ENCODE data around the gene SLCO1B1.

SLCO1B1 gene

DNA sequence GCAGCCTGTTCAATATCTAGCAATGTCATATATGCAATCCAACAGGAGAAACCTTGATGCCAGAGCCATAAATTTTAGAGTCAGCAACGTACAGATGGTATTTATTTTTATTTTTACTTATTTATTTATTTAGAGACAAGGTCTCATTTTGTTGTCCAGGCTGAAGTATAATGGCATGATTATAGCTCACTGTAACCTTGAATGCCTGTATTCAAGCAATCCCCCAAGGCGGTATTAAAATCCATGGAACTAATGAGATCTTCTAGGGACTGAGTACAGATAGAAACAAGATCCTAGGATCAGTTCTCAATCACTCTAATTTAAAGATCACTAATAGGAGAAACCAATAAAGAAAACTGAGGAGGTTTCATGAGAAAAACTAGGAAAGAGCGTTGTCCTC is 89.3 kb downstream of the SLCO1B1 start:
- DNase-seq (ENCODE audit: low read depth), result no peak

DNA sequence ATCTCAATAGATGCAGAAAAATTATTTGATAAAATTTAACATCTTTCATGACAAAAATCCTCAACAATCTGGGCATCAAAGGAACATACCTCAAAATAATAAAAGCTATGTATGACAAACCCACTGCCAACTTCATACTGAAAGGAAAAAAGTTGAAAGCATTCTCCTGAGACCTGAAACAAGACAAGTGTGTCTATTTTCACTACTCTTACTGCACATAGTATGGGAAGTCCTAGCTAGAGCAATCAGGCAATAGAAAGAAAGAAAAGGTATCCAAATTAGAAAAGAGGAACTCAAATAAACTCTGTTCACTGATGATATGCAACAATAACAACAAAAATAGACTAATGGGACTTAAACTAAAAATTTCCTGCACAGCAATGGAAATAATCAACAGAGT is 90.1 kb downstream of the SLCO1B1 start:
- no peak for DNase-seq (ENCODE audit: low read depth)

GRCh38 chr12:21221778-21222177 is 90.8 kb downstream of the SLCO1B1 start:
- DNase-seq (ENCODE audit: low read depth), result no peak

DNA sequence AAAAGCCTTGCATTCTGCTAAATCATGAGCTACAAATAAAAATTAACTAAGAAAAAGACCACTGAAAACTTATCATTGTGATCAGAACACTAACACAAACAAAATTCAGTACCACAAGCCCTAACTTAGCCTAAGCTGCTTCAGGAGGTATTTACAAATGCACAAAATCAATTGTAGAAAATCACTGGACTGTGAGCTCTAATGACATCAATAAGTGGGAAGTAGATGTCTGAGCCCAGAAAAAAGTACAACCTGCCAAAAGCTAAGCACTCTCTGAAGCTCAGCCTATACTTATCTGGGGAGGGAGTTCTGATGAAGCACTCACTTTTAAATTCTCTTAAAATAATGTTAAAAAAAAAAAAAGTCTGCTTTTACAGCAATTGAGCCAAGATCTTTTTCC is 92.9 kb downstream of the SLCO1B1 start:
- no peak for DNase-seq (ENCODE audit: low read depth)

- DNase-seq (ENCODE audit: low read depth), result no peak
Measured at GRCh38 chr12:21234395-21234794, 103.4 kb downstream of the SLCO1B1 start.

DNA sequence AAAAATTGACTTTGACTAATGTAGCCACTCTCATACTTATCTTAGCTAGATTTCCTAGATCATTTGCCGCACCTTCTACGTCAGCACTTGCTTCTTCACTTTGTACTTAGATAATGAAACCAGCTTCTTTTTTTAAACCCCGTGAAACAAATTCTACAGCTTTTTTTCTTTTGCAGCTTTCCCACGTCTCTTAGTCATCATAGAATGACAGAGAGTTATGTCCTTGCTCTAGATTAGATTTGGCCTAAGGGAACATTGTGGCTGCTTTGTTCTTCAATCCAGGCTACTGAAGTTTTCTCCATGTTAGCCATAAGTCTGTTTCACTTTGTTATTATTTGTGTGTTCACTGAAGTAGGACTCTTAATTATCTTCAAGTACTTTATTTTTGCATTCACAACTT is 108.9 kb downstream of the SLCO1B1 start:
- DNase-seq (ENCODE audit: low read depth), result no peak

DNA sequence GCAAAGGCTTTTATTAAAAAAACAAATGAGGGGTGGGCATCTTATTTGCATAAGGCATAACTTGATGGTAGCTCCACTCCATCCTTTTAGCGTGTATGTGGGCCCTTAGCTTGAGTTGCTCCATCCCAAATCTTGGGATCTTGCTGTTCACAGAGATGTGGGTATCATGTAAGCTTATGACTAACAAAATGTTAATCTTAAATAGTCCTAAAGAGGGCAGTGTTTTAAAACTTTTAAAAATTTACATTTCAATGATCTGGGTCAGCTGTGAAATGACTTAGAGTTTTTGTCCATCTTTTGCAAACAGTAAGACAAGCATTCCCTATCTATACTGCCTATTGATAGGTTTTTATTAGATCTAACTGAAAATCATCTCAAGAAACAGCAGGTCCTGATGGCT is 117.7 kb downstream of the SLCO1B1 start:
- no peak for DNase-seq (ENCODE audit: low read depth)

DNA sequence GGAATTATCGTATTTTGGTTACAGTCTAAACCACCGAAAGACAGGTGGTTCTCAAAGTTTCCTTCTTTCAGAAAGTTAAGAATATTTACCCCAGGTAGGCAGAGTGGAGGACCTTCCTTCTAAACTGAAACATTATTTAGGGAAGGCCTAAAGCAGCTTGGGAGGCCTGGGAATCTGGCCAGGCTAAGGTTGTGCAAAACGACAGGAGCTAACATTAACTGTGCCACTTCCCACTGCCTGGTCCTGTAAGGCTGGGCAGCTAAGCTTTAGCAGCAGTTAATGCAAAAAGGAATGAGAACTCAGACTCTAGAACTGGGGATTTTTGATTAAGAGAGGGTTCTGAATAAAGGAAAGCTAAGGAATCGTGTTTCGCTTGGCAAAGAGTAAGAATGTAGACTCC is 121.1 kb downstream of the SLCO1B1 start:
- no peak for DNase-seq (ENCODE audit: low read depth)

DNA sequence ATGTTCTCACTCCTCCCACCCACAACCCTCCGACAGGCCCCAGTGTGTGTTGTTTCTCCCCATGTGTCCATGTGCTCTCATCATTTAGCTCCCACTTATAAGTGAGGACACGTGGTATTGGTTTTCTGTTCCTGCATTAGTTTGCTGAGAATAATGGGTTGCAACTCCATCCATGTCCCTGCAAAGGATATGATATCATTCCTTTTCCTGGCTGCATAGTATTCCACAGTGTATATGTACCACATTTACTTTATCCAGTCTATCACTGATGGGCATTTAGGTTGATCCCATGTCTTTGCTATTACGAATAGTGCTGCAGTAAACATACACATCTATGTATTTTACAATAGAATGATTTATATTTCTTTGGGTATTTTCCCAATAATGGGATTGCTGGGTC is 126.2 kb downstream of the SLCO1B1 start:
- DNase-seq (ENCODE audit: low read depth), result no peak

DNA sequence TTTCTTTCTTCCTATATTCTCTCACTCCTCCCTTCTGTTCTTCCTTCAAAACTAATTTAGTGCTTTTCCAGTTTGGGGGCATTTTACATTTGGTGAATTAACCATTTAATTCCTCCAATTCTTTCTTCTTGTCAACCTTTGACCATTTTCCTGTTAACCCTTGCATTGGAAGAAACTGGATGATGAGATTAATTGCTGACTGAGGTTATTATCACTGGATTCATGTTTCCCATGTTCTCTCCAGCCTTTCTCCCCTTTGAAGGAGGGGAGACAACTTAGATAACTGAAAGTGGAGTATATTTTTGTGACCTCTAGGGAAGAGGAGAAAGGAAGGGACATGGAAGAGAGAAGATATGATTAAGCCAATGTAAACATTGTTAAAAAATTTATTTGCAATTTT is 133.2 kb downstream of the SLCO1B1 start:
- DNase-seq (ENCODE audit: low read depth), result no peak

- no peak for DNase-seq (ENCODE audit: low read depth)
Measured at GRCh38 chr12:21265932-21266331, 134.9 kb downstream of the SLCO1B1 start.

DNA sequence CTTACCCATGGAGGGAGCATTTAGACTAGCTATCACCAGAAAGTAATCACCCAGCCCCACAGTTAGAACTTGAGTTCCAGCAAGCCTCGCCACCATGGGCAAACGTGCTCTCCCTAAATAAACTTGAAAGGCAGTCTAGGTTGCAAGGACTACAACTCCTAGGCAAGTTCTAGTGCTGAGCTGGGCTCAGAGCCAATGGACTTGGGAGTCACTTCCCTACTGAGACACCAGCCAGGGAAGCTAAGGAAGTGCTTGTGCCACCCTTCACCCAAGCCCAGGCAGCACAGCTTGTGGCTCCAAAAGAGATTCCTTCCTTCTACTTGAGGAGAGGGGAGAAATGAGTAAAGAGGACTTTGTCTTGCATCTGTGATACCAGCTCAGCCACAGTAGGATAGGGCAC is 145.8 kb downstream of the SLCO1B1 start:
- no peak for DNase-seq (ENCODE audit: low read depth)

Data from fibroblast of gingiva (primary cell).